Right atrium auricular region (tissue), 2 donors: Measurements from ENCODE around the gene IQCC. TPM values are rescaled to one million over a fixed set of nuclear protein-coding genes. Genes with fewer than 3 reads are reported as not detected.

Source experiments
- DNase-seq: peaks from one replicate; pipeline ENCODE4 v3.0.0-alpha.2; 2019; ENCODE audit warnings: low spot score
- H3K27ac ChIP-seq, 2 donors: fragments of 200-600 bp; sonication (generic); 1 replicate in 1 of 2; 2 replicates in 1 of 2; pipeline ENCODE4 v1.5.1; 2016 to 2019
- H3K27me3 ChIP-seq, 2 donors: fragments of 200-600 bp; sonication (generic); one replicate each; pipeline versions ENCODE4 v1.5.1 to v1.6.0; 2017 to 2019
- H3K36me3 ChIP-seq: fragments of 200-600 bp; sonication (generic); one replicate; pipeline ENCODE4 v1.5.1; 2016
- H3K4me1 ChIP-seq, 2 donors: fragments of 200-600 bp; sonication (generic); one replicate each; pipeline versions ENCODE4 v1.5.1 to v1.6.0; 2017 to 2019
- H3K4me3 ChIP-seq, 2 donors: fragments of 200-600 bp; sonication (generic); 1 replicate in 1 of 2; 2 replicates in 1 of 2; pipeline ENCODE4 v1.5.1; 2017 to 2019; ENCODE audit warnings: mild to moderate bottlenecking in 1 of 2, moderate library complexity in 1 of 2
- H3K9me3 ChIP-seq, 2 donors: fragments of 200-600 bp; sonication (generic); one replicate each; pipeline ENCODE4 v1.5.1; 2019
- total RNA-seq, 2 donors: library from RNA; depleted of rRNA; stranded (reverse); fragments of >200 nt; gene quantifications; one replicate each; pipeline ENCODE4 v1.1.0, GENCODE V29; 2016
- TF ChIP-seq, protein P1 (sequence below), 2 donors: fragments of 200-600 bp; sonication (generic); IDR thresholded peaks; one replicate each; pipeline ENCODE4 v1.5.1; 2019; ENCODE audit warnings: antibody characterized with exemption in 2 of 2

Gene IQCC
- total RNA-seq, 2 donors from 2014 or later: 0.48 to 1.3 TPM

DNA sequence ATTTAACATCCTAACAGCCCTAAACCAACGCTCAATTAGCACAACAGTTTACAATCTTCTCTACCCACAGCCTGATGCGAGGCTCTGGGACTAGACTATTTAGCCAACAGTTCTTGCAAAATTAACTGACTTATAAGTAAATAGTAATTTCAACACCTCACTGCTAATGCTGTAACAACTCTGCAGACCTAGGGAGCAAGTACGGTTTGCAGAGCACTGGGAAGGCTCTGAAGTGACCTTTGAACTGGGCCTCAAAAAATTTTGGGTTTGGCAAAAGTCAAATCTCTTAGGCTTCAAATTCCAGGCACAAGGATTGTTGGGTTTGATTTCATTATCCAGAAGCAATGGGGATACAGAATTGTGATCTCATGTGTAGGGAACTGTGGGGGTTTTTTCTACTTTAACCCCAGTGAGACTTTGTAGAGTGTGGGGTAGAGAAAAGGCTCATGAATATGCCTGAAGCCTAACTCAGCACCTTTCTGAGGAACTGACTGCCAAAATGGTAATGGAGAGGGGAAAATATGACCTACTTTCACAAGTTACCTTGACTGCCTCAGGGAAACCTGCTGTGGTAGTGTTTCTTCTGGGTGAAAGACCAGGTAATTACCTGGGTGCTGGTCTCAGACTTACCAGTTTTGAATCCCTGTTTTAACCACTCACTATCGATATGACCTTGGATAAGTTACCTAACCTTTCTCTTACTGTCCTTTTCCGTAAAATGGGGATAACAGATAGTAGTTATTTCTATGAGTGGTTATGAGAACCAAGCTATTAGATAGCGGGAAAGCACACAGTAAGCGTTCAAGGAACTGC, 26.9 kb upstream of the IQCC start:
- peaks cover 0 to 35% of the 10 kb centered on the region in 2 donors for H3K4me1 ChIP-seq
- TF ChIP-seq, protein P1, sequence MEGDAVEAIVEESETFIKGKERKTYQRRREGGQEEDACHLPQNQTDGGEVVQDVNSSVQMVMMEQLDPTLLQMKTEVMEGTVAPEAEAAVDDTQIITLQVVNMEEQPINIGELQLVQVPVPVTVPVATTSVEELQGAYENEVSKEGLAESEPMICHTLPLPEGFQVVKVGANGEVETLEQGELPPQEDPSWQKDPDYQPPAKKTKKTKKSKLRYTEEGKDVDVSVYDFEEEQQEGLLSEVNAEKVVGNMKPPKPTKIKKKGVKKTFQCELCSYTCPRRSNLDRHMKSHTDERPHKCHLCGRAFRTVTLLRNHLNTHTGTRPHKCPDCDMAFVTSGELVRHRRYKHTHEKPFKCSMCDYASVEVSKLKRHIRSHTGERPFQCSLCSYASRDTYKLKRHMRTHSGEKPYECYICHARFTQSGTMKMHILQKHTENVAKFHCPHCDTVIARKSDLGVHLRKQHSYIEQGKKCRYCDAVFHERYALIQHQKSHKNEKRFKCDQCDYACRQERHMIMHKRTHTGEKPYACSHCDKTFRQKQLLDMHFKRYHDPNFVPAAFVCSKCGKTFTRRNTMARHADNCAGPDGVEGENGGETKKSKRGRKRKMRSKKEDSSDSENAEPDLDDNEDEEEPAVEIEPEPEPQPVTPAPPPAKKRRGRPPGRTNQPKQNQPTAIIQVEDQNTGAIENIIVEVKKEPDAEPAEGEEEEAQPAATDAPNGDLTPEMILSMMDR (IDR thresholded peaks at IDR 0.05): no peak
- peaks cover 15% of the 10 kb centered on the region for H3K36me3 ChIP-seq
- peak overlapping the region in 1 of 2 donors; percentile 64 for H3K4me3 ChIP-seq
- no peak for DNase-seq
- H3K27ac ChIP-seq: peak overlapping the region; percentile 93 to 96
- no peaks in the 10 kb centered on the region for H3K9me3 ChIP-seq
- H3K27me3 ChIP-seq: no peaks in the 10 kb centered on the region

DNA sequence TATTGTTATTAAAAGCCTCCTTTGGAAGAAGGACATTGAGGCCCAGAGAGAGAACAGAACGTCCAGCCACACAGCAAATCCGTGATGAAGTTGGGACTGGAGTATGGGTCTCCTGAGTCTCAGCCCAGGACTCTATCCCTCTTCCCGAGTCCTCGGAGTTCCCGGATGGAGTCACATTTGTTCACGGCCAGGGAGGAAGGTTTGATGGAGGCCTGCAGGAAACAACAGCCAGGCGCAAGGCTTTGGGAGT, 26.4 kb upstream of the IQCC start:
- H3K4me1 ChIP-seq: peaks cover 0 to 40% of the 10 kb centered on the region in 2 donors
- TF ChIP-seq, protein P1 (IDR thresholded peaks at IDR 0.05): no peak
- H3K9me3 ChIP-seq: no peaks in the 10 kb centered on the region
- peak overlapping the region; percentile 93 to 96 for H3K27ac ChIP-seq
- H3K4me3 ChIP-seq: peak overlapping the region; percentile 63 to 64
- no peak for DNase-seq
- H3K27me3 ChIP-seq: no peaks in the 10 kb centered on the region
- H3K36me3 ChIP-seq: peaks cover 17% of the 10 kb centered on the region

DNA sequence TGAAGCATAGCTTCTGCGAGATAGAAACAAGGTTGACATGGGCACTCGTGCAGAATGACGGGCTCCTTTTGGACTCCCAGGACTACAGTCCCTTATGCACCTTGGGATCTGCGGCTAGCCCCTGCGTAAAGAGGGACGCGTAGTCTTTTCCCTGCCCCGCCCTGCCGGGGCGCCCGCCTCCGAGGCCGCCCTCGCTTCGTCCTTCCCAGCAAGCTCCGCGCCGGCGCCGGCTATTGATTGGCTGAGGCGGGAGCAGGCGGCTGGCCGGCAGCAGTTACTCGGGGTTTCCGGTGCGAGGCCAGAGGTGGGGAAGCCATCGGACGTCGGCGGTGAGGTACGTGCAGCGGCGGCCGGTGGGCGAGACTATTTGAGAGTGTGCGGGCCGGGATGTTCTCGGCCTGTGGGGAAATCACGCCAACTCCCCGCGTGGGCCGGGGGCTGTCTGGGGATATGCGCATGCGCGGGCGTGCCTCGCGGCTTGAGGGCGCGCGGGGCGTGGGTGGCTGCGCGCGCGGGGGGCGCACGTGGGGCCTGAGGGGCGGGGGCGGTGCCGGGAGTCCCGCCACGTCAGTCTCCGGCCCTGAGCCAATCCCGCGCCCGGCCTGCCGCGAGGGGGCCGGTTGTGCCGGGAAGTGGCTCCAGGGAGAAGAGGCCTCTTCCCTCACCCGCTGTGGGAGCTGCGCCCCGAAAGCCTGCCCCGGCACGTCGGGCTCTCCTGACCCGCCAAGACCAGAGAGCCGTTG, 25.9 kb upstream of the IQCC start, which contains the start of gene TXLNA:
Gene TXLNA, plus strand, starts transcription at position 233 of the 743 bp plus-strand sequence. CDS start 671 bp downstream, outside the sequence.
- Histone ChIP-seq H3K4me1 (peaks cover 0 to 45% of the 10 kb centered on the region in 2 donors), H3K4me3 (peak within 1 kb of the TSS; percentile 63 to 64), H3K36me3 (peaks cover 22% of the 10 kb centered on the region), H3K27me3 (no peaks in the 10 kb centered on the region), H3K9me3 (no peaks in the 10 kb centered on the region), H3K27ac (peak within 1 kb of the TSS; percentile 93 to 96)
- DNase-seq: peak; percentile 96
- TF ChIP-seq, protein P1 (IDR thresholded peaks at IDR 0.05): peak in 1 of 2 donors; percentile 31

DNA sequence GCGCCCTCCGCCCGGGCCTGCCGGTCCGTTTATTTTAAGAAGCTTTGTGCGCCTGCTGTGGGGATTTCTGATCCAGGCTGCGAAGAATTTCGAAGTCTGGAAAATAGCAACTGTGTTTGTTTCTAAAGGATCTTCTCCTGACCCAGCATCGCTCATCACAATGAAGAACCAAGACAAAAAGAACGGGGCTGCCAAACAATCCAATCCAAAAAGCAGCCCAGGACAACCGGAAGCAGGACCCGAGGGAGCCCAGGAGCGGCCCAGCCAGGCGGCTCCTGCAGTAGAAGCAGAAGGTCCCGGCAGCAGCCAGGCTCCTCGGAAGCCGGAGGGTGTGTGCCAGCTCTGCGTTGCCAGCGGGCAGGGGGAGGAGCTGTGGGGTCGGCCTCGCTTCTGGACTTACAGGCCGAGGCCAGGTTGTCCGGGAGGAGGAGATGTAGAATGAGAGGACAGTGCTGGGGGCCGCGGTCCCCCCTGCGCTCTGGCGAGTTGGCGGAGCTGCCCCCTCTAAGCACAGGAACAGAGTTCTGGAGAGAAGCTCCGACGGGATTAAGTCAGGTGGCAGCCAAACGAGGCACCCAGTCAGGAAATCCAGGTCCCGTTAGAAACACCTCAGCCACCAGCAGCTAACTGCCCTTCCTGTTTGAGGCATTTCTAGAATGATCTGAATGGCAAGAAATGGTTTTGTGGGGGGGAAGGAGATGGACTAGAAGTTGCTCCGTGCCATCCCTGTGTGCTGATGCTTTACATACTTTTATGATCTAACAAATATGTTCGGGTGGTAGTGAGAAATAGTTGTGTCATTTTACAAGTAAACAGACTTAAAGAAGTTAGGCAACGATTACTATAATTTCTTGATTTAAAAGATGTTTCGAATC, 25.0 kb upstream of the IQCC start:
- H3K4me1 ChIP-seq: peaks cover 0 to 49% of the 10 kb centered on the region in 2 donors
- no peaks in the 10 kb centered on the region for H3K9me3 ChIP-seq
- H3K27ac ChIP-seq: peak overlapping the region; percentile 93 to 96
- H3K27me3 ChIP-seq: no peaks in the 10 kb centered on the region
- TF ChIP-seq, protein P1 (IDR thresholded peaks at IDR 0.05): no peak
- peaks cover 27% of the 10 kb centered on the region for H3K36me3 ChIP-seq
- H3K4me3 ChIP-seq: peak overlapping the region; percentile 63 to 64
- DNase-seq: no peak

DNA sequence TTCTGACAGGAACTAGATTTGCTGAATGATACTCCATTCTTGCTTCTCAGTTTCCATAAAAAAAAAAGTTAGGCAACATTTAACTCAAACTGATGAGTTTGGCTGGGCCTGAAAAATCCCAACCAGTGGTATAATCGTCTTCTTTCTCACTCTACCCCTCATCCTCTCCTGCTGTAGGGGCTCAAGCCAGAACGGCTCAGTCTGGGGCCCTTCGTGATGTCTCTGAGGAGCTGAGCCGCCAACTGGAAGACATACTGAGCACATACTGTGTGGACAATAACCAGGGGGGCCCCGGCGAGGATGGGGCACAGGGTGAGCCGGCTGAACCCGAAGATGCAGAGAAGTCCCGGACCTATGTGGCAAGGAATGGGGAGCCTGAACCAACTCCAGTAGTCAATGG, 24.4 kb upstream of the IQCC start:
- Histone ChIP-seq H3K4me3 (peak overlapping the region in 1 of 2 donors; percentile 64), H3K36me3 (peaks cover 32% of the 10 kb centered on the region), H3K9me3 (no peaks in the 10 kb centered on the region), H3K27ac (peak overlapping the region in 1 of 2 donors; percentile 93), H3K4me1 (peaks cover 0 to 49% of the 10 kb centered on the region in 2 donors), H3K27me3 (no peaks in the 10 kb centered on the region)
- TF ChIP-seq, protein P1 (IDR thresholded peaks at IDR 0.05): no peak
- DNase-seq: no peak
